HepG2 (cell line): ENCODE data around the gene CD3G.

Experiments used
- CTCF ChIP-seq: sonication (generic); formaldehyde crosslinking; IDR thresholded peaks from 2 replicates; pipeline ENCODE4 v1.5.0; 2020; ENCODE audit warnings: mild to moderate bottlenecking, missing genetic modification reagents, moderate library complexity
- ESRRA ChIP-seq: sonication (generic); formaldehyde crosslinking; IDR thresholded peaks from 2 replicates; pipeline ENCODE4 v1.5.1; 2020; ENCODE audit warnings: mild to moderate bottlenecking, low read depth, missing genetic modification reagents
- FOXP4 ChIP-seq: sonication (generic); formaldehyde crosslinking; IDR thresholded peaks from 2 replicates; pipeline ENCODE4 v1.4.0; 2020; ENCODE audit warnings: missing genetic modification reagents
- HDAC6 ChIP-seq: fragments of 200-600 bp; sonication (generic); IDR thresholded peaks from 2 replicates; pipeline ENCODE4 v1.7.0; 2017; ENCODE audit warnings: mild to moderate bottlenecking, antibody characterized with exemption, low read length, low read depth
- HOMEZ ChIP-seq: IDR thresholded peaks from 2 replicates; pipeline ENCODE4 v1.6.1; 2016; ENCODE audit warnings: low read depth
- KDM1A ChIP-seq: IDR thresholded peaks from 2 replicates; pipeline ENCODE4 v1.6.1; 2016; ENCODE audit warnings: missing compliant biosample characterization
- KDM4B ChIP-seq: sonication (generic); formaldehyde crosslinking; IDR thresholded peaks from 2 replicates; pipeline ENCODE4 v1.4.0; 2020; ENCODE audit warnings: missing genetic modification reagents
- MTA1 ChIP-seq: sonication (generic); formaldehyde crosslinking; IDR thresholded peaks from 2 replicates; pipeline ENCODE4 v1.4.0; 2020; ENCODE audit warnings: missing genetic modification reagents, mild to moderate bottlenecking, borderline replicate concordance
- RXRA ChIP-seq: sonication (generic); formaldehyde crosslinking; IDR thresholded peaks from 2 replicates; pipeline ENCODE4 v1.5.1; 2020; ENCODE audit warnings: missing genetic modification reagents
- TBP ChIP-seq: sonication (generic); formaldehyde crosslinking; IDR thresholded peaks from 2 replicates; pipeline ENCODE4 v1.5.0; 2020; ENCODE audit warnings: missing genetic modification reagents
- ZBTB7A ChIP-seq: sonication (generic); formaldehyde crosslinking; IDR thresholded peaks from 2 replicates; pipeline ENCODE4 v1.8.0; 2022; ENCODE audit warnings: mild to moderate bottlenecking, missing genetic modification reagents
- ZFP36 ChIP-seq: fragments of 150-350 bp; IDR thresholded peaks from 2 replicates; pipeline ENCODE4 v1.6.1; 2018; ENCODE audit warnings: borderline replicate concordance, low read length, low read depth; ENCODE audit not compliant: partially characterized antibody

GRCh38 chr11:118396097-118396501 lies 52.0 kb downstream of the CD3G start:
- TF ChIP-seq RXRA (CRISPR knock-in tag) (no peak), ZBTB7A (CRISPR knock-in tag) (no peak), HOMEZ (no peak), CTCF (no peak), MTA1 (no peak), ESRRA (CRISPR knock-in tag) (no peak), KDM4B (CRISPR knock-in tag) (no peak), HDAC6 (no peak), FOXP4 (CRISPR knock-in tag) (no peak), TBP (CRISPR knock-in tag) (no peak), KDM1A (no peak), ZFP36 (no peak)
